Measurements from ENCODE around the gene SCGB1C2.
"Not testable (repeated sequence)": the region's sequence is repeated elsewhere in the genome, so short reads cannot be mapped to it uniquely, and the experiment has no call there.

SCGB1C2 gene

DNA sequence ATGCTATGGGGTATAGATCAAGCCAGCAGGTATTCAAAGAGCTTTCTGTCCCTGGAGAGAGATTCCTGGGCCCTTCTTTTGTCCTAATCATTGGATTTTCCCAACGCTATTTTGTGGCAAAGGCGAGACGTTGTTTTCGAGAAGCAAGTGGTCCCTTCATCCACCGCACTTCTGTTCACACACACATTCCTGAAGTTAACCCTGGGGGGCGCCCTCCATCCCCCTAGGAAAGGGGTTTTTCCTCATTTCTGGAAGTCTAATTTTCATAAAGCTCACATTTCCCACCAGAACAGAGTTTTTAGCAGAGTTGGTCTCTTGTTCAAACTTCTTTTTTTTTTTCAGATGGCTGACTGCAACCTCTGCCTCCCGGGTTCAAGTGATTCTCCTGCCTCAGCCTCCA, 11.9 kb downstream of the SCGB1C2 start:
- DNase-seq (ENCODE audit: low read depth): no peak

DNA sequence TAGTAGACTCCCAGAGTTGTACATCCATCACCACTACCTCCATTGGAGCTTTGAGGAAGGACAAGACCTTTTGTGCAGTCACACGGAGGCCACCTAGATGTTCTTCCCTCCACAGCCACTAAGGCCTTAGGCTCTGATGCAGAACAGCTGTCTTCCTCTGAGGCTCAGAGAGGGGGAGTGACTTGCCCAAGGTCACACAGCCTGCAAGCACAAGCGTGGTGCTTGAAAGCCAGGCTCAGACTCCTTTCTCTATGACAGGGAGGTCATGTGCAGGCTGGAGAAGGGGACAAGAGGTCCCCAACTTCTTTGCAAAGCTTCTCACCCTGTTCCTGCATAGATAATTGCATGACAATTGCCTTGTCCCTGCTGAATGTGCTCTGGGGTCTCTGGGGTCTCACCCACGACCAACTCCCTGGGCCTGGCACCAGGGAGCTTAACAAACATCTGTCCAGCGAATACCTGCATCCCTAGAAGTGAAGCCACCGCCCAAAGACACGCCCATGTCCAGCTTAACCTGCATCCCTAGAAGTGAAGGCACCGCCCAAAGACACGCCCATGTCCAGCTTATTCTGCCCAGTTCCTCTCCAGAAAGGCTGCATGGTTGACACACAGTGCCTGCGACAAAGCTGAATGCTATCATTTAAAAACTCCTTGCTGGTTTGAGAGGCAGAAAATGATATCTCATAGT, 12.7 kb downstream of the SCGB1C2 start:
- DNase-seq (ENCODE audit: low read depth): no peak

GRCh38 chr17:151004-151403, 13.6 kb downstream of the SCGB1C2 start:
- no peak for DNase-seq (ENCODE audit: low read depth)

DNA sequence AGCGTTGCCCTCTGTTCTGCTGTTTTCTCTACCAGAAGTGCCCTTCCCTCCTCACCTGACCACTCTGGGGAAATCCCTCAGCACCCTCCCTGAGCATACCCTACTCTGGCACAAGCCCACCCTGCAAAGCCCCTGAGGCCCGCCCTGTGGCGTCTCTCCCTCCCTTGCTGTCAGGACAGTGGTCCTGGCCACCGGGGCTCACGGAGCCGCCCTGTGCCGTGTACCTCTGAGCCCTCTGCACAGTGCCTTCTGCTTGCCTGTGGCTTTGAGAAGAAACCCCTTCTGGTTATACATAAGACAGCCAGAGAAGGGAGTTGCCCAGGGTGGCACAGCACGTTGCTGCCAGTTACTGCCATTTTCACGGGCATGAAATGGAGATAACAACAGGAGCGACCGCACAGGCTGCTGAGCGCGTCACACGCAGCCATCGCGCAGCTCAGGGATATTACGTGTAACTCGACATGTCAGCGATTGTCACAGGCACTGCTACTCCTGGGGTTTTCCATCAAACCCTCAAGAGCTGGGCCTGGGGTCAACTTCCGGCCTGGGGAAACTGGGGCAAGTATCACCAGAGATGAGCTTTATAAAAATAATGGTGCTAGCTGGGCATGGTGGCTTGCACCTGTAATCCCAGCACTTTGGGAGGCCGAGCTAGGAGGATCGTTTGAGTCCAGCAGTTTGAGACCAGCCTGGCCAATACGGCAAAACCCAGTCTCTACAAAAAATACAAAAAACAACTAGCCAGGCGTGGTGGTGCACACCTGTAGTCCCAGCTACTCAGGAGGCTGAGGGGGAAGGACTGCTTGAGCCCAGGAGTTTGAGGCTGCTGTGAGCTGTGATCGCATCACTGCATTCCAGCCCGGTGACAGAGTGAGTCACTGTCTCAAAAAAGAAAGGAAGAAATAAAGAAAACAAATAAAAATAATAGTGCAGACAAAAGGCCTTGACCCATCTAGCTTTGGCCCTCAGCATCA, 14.8 kb downstream of the SCGB1C2 start:
- DNase-seq (ENCODE audit: low read depth): no peak

DNA sequence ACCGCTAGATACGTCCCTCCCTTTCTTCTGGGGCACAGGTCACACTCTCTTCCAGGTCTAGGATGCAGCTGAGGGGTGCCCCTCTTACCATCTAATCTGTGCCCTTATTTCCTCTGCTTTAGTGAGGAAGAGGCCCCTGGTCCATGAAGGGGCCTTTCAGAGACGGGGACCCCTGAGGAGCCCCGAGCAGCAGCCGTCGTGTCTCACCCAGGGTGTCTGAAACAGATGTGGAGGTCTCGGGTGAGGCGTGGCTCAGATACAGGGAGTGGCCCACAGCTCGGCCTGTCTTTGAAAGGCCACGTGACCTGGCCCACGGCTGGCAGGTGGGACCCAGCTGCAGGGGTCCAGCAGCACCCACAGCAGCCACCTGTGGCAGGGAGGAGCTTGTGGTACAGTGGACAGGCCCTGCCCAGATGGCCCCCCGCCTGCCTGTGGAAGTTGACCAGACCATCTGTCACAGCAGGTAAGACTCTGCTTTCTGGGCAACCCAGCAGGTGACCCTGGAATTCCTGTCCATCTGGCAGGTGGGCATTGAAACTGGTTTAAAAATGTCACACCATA, 15.6 kb downstream of the SCGB1C2 start:
- no peak for DNase-seq (ENCODE audit: low read depth)

DNA sequence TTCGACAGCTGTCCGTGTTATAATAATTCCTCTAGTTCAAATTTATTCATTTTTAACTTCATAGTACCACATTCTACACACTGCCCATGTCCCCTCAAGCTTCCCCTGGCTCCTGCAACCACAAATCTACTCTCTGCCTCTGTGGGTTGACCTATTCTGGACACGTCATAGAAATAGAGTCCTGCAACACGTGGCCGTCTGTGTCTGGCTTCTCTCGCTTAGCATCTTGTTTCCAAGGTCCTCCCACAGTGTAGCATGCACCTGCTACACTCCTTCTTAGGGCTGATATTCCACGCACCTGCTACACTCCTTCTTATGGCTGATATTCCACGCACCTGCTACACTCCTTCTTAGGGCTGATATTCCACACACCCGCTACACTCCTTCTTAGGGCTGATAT, 16.5 kb downstream of the SCGB1C2 start:
- no peak for DNase-seq (ENCODE audit: low read depth)

- DNase-seq (ENCODE audit: low read depth): no peak
Observed at GRCh38 chr17:155576-155975, 18.2 kb downstream of the SCGB1C2 start.

DNA sequence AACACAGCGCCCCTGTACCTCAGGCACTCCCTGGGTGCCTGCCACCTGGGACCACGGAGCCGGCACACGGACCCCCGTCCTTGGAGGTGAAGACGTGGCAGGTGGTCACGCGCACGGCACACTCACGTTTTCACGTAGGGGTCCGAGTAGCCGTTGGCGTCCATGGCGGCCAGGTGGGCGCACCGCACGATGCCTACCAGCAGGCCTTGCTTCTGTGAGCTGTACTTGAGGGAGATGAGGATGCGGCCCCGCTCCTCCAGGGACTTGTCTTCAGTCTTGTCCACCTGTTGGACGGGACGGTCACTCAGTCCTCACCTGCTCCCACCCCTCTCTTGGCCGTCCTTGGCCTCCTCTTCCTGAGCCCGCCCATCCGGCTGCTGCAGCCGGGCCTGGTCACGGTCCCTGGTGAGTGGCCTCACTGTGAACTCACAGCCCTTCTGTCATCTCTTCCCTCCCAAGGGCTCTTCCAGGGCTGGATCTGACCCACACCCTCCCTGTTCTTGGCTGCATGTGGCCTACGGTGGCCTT, 18.8 kb downstream of the SCGB1C2 start:
- DNase-seq (ENCODE audit: low read depth): no peak

DNA sequence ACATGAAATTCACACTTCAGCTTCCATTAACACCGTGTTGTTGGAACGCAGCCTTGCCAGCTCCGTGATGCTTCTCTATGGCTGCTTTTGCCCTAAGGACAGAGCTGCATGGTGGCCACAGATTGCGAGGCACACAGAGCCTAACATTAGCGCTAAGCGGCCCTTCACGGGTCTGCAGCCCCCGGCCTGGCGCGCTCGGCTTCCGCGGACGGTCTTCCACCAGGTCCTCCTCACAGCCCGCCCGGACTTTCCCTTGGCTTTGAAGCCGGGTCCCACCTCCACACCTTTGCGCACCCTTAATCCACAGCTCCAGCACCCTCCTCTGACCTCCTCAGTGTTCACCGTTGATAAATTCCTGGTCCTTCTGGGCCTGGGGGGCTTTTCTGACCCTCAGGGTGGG, 19.6 kb downstream of the SCGB1C2 start:
- no peak for DNase-seq (ENCODE audit: low read depth)

DNA sequence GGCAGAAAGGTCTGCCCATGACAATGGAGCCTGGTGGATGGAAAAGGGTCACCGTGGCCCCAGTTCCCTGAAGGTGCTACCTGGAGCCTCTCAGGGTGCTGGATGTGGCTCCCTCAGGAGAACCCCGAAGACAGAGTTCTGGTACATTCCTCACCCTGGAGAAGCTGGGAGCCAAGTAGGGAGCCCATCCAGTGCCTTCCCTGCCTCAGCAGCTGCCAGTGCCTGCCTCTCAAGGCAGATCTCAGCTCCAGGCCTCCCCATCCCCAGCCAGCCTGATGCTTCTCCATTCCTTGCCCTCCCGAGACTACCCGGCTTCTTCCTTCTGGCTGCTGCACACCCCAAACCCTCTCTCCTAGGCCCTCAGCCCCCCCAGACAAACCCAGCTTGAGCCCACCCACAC, 20.5 kb downstream of the SCGB1C2 start:
- no peak for DNase-seq (ENCODE audit: low read depth)

DNA sequence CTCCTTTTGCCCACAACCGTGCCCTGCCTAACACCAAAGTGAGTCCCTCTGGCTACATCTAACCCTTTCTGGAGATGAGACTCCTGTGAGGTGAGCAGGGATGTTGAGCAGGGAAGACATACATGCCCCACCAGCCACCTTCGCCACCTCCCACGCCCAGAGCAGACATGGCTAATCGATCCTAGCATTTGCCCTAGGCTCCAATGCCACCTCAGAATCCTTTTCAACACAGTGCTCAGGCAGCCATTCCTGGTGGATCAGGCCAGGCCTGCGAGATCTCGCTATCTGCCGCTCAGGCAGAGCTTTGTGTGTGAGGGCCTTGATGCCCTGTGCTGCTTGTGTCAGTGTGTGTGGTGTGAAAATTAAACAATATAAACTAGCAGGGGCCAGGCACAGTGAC, 21.0 kb downstream of the SCGB1C2 start:
- DNase-seq (ENCODE audit: low read depth): no peak

DNA sequence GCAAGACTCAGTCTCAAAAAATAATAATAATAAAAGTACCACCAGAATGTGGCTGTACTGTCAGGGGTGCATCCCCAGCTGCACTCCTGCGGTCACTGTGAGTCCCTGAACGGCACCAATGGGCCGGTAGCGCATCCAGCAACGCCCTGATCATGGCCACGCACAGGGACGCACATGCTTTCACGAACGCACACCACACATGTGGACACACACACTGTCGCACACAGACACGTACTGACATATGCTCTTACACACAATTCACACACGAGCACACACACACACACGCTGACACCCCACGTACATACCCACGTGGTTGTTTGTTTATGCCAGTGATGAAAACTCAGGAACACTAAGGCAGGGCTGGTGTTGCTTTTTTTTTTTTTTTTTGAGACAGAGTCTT, 22.2 kb downstream of the SCGB1C2 start:
- no peak for DNase-seq (ENCODE audit: low read depth)

DNA sequence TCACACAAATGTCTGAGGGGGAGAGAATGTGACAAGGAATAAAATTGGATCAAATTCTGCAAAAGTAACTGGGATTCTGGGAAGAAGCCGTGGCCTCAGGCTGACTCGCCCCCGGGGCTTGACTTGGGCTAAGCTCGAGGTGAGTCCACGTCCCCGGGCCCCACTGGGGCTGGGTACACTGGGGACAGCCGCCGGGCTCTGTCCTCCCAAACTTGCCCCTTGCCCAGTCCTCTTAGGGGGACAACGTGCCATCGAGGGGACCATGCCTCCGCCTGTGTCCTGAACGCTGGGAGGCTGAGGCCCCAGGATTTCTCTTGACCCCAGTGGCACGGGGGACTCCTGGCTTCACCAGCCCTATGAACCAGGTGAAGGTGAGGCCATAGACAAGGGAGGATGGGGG, 23.0 kb downstream of the SCGB1C2 start:
- no peak for DNase-seq (ENCODE audit: low read depth)

DNA sequence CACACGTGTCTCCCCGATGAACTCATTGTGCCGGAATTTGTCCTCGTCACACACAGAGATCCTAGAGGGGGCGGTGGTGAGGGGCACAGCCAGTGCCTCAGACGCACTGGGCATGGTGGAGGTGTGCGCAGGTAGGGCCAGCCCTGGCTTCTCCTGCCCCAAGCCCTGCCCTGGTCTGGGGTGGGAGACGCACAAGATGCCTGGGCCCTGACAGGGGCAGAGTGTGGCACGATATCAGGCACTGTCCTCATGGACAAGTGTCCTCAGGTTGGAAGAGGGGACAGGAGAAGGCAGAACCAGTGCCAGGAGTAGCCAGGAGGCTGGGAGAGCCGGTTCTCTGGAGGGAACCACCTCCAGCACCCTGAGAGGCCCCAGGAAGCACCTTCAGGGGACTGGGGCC, 24.1 kb downstream of the SCGB1C2 start:
- DNase-seq (ENCODE audit: low read depth): no peak

GRCh38 chr17:162689-163088, 25.3 kb downstream of the SCGB1C2 start:
- no peak for DNase-seq (ENCODE audit: low read depth)

- no peak for DNase-seq (ENCODE audit: low read depth)
Observed at GRCh38 chr17:163514-164098, 26.2 kb downstream of the SCGB1C2 start.

- DNase-seq (ENCODE audit: low read depth): no peak
Observed at GRCh38 chr17:164303-165235, 27.2 kb downstream of the SCGB1C2 start.

GRCh38 chr17:165939-166338, 28.6 kb downstream of the SCGB1C2 start:
- no peak for DNase-seq (ENCODE audit: low read depth)

DNA sequence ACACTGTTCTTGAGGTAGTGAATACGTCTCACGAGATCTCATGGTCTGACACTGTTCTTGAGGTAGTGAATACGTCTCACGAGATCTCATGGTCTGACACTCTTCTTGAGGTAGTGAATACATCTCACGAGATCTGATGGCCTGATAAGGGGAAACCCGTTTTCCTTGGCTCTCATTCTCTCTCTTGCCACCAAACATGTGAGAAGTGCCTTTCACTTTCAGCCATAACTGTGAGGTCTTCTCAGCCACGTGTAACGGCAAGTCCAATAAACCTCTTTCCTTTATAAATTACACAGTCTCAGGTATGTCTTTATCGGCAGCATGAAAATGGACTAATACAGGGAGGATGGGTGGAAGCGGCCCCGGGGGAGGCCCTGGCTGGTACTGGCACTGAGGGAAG, 31.2 kb downstream of the SCGB1C2 start:
- not testable (repeated sequence) for DNase-seq (ENCODE audit: low read depth)

DNA sequence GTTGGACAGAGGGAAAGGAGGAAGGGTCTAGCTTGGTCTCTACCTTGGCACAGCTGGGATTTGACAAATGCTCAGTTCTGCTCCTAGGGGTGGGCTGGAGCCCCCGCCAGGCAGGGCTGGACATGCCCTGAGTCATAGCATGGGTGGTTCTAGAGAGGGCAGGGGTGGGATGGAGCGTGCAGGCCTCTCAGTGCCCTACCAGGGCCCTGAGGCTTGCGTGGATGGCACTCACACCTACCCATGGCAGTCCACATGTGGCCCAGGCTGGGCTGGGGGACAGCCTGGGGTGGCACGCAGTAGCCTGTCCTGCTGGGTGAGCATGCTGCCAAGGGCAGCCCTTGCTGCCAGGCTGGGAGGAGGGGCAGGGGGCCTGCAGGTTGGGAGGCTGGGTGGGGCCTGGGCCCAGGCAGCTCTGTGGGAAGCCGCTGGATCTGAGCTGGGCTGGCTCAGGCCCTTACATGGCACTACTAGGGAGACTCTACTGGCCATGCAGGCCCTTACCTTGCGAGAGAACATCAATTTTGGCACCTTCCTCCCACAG, 32.8 kb downstream of the SCGB1C2 start:
- no peak for DNase-seq (ENCODE audit: low read depth)

GRCh38 chr17:171871-172270, 34.5 kb downstream of the SCGB1C2 start:
- no peak for DNase-seq (ENCODE audit: low read depth)
